Caco-2 (cell line): ENCODE results near the gene PGM2. TPM values are rescaled to one million over a fixed set of nuclear protein-coding genes. Genes with fewer than 3 reads are reported as not detected.

Source experiments
- BruUV-seq: library from RNA; stranded (reverse); fragments of 400-500 nt; replicated peaks from 2 replicates; lab custom pipeline; 2021; lab: Mats Ljungman, UMichigan
- CTCF ChIA-PET: fragments of 300-600 bp; sonication (Branson Sonifier 250); formaldehyde crosslinking; loops from one replicate; lab custom pipeline; 2022; ENCODE audit warnings: antibody characterized with exemption; lab: Charles Lee
- POLR2A ChIA-PET: fragments of 300-600 bp; sonication (Branson Sonifier 250); formaldehyde crosslinking; loops from one replicate; lab custom pipeline; 2022; ENCODE audit warnings: antibody characterized with exemption; lab: Charles Lee
- DNase-seq, 2 experiments: peaks; one replicate each; pipeline versions ENCODE4 v3.0.0 to v3.0.0-alpha.2; 2020 to 2022
- H3K27me3 ChIP-seq: replicated peaks from 2 replicates; pipeline ENCODE4 v1.6.0; 2011; ENCODE audit warnings: low read length; ENCODE audit not compliant: control insufficient read depth, insufficient read depth
- H3K36me3 ChIP-seq: 2 replicates; pipeline ENCODE4 v1.5.1; 2011; ENCODE audit warnings: low read length; ENCODE audit not compliant: control insufficient read depth, insufficient read depth
- H3K4me1 ChIP-seq: fragments of 250-450 bp; sonication (Bioruptor Pico); 2 replicates; pipeline ENCODE4 v1.5.1; 2020; ENCODE audit warnings: mild to moderate bottlenecking
- H3K4me3 ChIP-seq: 2 replicates; pipeline ENCODE4 v1.5.1; 2011; ENCODE audit warnings: low read depth, mild to moderate bottlenecking, control low read depth, low read length
- H3K9me3 ChIP-seq: fragments of 250-450 bp; sonication (Bioruptor Pico); 2 replicates; pipeline ENCODE4 v1.5.1; 2020; ENCODE audit warnings: mild to moderate bottlenecking, moderate library complexity
- H3K27ac Mint-ChIP-seq: one replicate; pipeline ENCODE4 v1.8.0; 2022; ENCODE audit warnings: mixed read lengths; ENCODE audit not compliant: unreplicated experiment
- H3K27me3 Mint-ChIP-seq: one replicate; pipeline ENCODE4 v1.8.0; 2022; ENCODE audit warnings: mixed read lengths; ENCODE audit not compliant: insufficient read depth, unreplicated experiment
- H3K36me3 Mint-ChIP-seq: one replicate; pipeline ENCODE4 v1.8.0; 2022; ENCODE audit warnings: mild to moderate bottlenecking, mixed read lengths; ENCODE audit not compliant: insufficient read depth, unreplicated experiment
- H3K4me1 Mint-ChIP-seq: one replicate; pipeline ENCODE4 v1.8.0; 2022; ENCODE audit warnings: low read depth, mixed read lengths; ENCODE audit not compliant: unreplicated experiment
- H3K4me3 Mint-ChIP-seq: one replicate; pipeline ENCODE4 v1.8.0; 2022; ENCODE audit warnings: mild to moderate bottlenecking, moderate library complexity, mixed read lengths; ENCODE audit not compliant: unreplicated experiment
- H3K9me3 Mint-ChIP-seq: one replicate; pipeline ENCODE4 v1.8.0; 2022; ENCODE audit warnings: mixed read lengths; ENCODE audit not compliant: unreplicated experiment
- intact Hi-C: fragments of 100-400 bp; cut with micrococcal nuclease; formaldehyde crosslinking; loops from one replicate; pipeline ENCODE4 v1.10.0; 2022; ENCODE audit not compliant: unreplicated experiment
- total RNA-seq: library from RNA; stranded (reverse); gene quantifications from 2 replicates; pipeline ENCODE4 v1.2.3, GENCODE V29; 2022
- TF ChIP-seq, protein P1 (sequence below), 2 experiments: fragments of 200-600 bp in 1 of 2; IDR thresholded peaks; 1 replicate in 1 of 2; 2 replicates in 1 of 2; pipeline versions ENCODE4 v1.5.1 to v1.8.0; 2011 to 2022; ENCODE audit warnings: antibody characterized with exemption in 1 of 2, control low read depth in 1 of 2, inconsistent platforms in 1 of 2, low read depth in 1 of 2, low read length in 1 of 2, mild to moderate bottlenecking in 1 of 2, moderate library complexity in 1 of 2; ENCODE audit not compliant: insufficient read depth in 1 of 2, severe bottlenecking in 1 of 2, unreplicated experiment in 1 of 2

The PGM2 gene
- total RNA-seq, 1 experiment from 2014 or later = 33.4 TPM

DNA sequence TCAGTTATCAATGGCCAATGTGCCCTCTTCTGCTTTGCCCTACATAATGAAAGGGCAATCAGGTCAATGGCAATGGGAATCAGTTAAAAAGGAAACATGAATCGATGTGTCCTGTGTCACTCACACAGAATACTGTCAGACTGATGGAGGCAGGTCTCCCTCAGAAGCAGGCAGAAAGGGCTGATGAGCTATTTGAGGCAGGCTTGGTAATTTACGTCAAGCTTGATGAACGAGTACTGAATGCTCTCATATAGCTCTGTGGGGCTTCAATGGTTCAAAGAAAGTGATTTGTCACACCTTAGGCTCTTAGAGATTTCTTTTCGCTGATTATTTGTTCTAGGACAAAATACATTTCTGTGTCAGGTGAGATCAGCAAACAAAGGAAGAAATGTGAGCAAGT is 41.8 kb downstream of the PGM2 start:
- Histone ChIP-seq H3K4me1 (no peaks in the 10 kb centered on the region), H3K36me3 (no peaks in the 10 kb centered on the region), H3K27me3 (no peaks in the 10 kb centered on the region), H3K4me3 (no peak overlapping the region), H3K9me3 (no peaks in the 10 kb centered on the region)
- no peaks in the 10 kb centered on the region for H3K9me3 Mint-ChIP-seq
- H3K27ac Mint-ChIP-seq = no peak overlapping the region
- TF ChIP-seq, protein P1, sequence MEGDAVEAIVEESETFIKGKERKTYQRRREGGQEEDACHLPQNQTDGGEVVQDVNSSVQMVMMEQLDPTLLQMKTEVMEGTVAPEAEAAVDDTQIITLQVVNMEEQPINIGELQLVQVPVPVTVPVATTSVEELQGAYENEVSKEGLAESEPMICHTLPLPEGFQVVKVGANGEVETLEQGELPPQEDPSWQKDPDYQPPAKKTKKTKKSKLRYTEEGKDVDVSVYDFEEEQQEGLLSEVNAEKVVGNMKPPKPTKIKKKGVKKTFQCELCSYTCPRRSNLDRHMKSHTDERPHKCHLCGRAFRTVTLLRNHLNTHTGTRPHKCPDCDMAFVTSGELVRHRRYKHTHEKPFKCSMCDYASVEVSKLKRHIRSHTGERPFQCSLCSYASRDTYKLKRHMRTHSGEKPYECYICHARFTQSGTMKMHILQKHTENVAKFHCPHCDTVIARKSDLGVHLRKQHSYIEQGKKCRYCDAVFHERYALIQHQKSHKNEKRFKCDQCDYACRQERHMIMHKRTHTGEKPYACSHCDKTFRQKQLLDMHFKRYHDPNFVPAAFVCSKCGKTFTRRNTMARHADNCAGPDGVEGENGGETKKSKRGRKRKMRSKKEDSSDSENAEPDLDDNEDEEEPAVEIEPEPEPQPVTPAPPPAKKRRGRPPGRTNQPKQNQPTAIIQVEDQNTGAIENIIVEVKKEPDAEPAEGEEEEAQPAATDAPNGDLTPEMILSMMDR (IDR thresholded peaks at IDR 0.05; ENCODE audit: insufficient read depth in 1 of 2, low read depth in 1 of 2, low read length in 1 of 2, severe bottlenecking in 1 of 2, unreplicated experiment in 1 of 2) = no peak
- POLR2A ChIA-PET = no interaction called here
- no peaks in the 10 kb centered on the region for H3K27me3 Mint-ChIP-seq
- CTCF ChIA-PET = no interaction called here
- H3K36me3 Mint-ChIP-seq = peaks cover 9% of the 10 kb centered on the region
- no peak for DNase-seq
- BruUV-seq = no TSS peak
- intact Hi-C loops = no loop called here
- H3K4me3 Mint-ChIP-seq = no peak overlapping the region
- no peaks in the 10 kb centered on the region for H3K4me1 Mint-ChIP-seq

DNA sequence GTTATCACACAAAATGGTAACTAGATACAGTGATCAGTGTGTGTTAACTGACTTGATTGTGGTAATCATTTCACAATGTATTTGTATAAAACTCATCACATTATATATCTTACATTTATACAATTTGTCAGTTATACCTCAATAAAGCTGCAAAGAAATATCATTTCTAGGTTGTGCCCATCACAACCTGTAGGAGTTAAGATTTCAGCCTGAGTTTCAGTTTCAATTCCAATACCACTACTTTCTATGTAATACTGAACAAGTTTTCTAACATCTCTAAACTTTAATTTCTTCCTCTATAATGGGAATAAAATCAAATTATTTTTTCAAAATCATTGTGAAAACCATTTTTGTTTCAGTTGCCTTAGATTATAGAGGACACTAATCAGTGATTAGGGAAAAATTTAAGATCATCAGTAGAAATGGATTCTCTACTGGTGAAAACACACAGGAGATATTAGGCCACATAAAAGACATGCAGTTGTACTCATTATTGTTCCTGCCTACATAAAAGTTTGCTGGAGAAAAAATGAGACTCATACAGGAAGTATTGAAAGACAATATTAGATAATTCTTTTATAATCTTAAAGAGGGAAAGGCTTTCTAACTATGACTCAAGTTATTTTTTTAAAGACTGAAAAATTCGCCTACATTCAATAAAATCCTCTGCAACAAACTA is 46.0 kb downstream of the PGM2 start:
- no peak for DNase-seq
- Histone ChIP-seq H3K27me3 (no peaks in the 10 kb centered on the region), H3K4me1 (no peaks in the 10 kb centered on the region), H3K36me3 (no peaks in the 10 kb centered on the region), H3K9me3 (no peaks in the 10 kb centered on the region), H3K4me3 (no peak overlapping the region)
- no TSS peak for BruUV-seq
- no peaks in the 10 kb centered on the region for H3K27me3 Mint-ChIP-seq
- no peaks in the 10 kb centered on the region for H3K9me3 Mint-ChIP-seq
- no peak overlapping the region for H3K27ac Mint-ChIP-seq
- intact Hi-C loops = no loop called here
- peaks cover 5% of the 10 kb centered on the region for H3K4me1 Mint-ChIP-seq
- H3K4me3 Mint-ChIP-seq = no peak overlapping the region
- H3K36me3 Mint-ChIP-seq = no peaks in the 10 kb centered on the region
- TF ChIP-seq, protein P1 (IDR thresholded peaks at IDR 0.05; ENCODE audit: insufficient read depth in 1 of 2, low read depth in 1 of 2, low read length in 1 of 2, severe bottlenecking in 1 of 2, unreplicated experiment in 1 of 2) = no peak
- POLR2A ChIA-PET = no interaction called here
- CTCF ChIA-PET = no interaction called here

- Histone ChIP-seq H3K36me3 (no peaks in the 10 kb centered on the region), H3K4me1 (no peaks in the 10 kb centered on the region), H3K27me3 (no peaks in the 10 kb centered on the region), H3K9me3 (no peaks in the 10 kb centered on the region), H3K4me3 (no peak overlapping the region)
- Mint-ChIP-seq H3K27ac (no peak overlapping the region), H3K9me3 (no peaks in the 10 kb centered on the region), H3K27me3 (no peaks in the 10 kb centered on the region), H3K36me3 (no peaks in the 10 kb centered on the region), H3K4me3 (no peak overlapping the region), H3K4me1 (peaks cover 5% of the 10 kb centered on the region)
- POLR2A ChIA-PET = no interaction called here
- CTCF ChIA-PET = no interaction called here
- DNase-seq = no peak
- TF ChIP-seq, protein P1 (IDR thresholded peaks at IDR 0.05; ENCODE audit: insufficient read depth in 1 of 2, low read depth in 1 of 2, low read length in 1 of 2, severe bottlenecking in 1 of 2, unreplicated experiment in 1 of 2) = no peak
- BruUV-seq = no TSS peak
- intact Hi-C loops = no loop called here
Observed at GRCh38 chr4:37873386-37873785, 46.9 kb downstream of the PGM2 start.
